Measurements from ENCODE around the gene MICU1.
"Not testable (repeated sequence)": the region's sequence is repeated elsewhere in the genome, so short reads cannot be mapped to it uniquely, and the experiment has no call there.

The MICU1 gene

DNA sequence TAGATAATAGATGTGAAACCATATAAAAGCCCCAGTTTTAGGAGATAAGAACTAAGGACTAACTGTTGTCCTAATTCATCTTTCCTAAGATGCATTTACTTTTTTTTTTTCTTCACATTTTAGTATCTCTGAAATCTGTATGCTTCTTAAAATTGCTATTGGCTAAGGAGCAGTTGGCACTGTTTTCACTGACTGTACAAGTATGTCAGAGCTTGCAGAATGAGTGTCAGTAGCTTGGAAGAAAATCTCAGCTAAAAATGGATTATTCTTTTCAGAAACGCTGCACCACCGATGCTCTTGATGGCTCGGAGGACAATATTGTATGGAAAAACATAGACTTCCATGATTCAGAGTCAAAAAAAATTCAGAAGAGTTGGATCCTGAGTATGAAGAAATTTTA is 180.0 kb downstream of the MICU1 start:
- DNase-seq (ENCODE audit: low read depth): no peak

DNA sequence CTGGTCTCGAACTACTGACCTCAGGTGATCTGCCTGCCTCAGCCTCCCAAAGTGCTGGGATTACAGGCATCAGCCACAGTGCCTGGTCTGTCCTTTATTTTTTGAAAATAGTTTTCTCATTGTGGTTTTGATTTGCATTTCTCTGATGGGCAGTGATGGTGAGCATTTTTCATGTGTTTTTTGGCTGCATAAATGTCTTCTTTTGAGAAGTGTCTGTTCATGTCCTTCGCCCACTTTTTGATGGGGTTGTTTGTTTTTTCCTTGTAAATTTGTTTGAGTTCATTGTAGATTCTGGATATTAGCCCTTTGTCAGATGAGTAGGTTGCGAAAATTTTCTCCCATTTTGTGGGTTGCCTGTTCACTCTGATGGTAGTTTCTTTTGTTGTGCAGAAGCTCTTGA is 182.9 kb downstream of the MICU1 start:
- not testable (repeated sequence) for DNase-seq (ENCODE audit: low read depth)

DNA sequence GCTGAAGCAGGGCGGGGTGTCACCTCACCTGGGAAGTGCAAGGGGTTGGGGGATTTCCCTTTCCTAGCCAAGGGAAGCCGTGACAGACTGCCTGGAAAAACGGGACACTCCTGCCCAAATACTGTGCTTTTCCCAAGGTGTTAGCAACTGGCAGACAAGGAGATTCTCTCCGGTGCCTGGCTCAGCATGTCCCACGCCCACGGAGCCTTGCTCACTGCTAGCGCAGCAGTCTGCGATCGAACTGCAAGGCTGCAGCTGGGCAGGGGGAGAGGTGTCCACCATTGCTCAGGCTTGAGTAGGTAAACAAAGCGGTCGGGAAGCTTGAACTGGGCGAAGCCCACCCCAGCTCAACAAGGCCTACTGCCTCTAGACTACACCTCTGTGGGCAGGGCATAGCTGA is 190.3 kb downstream of the MICU1 start:
- DNase-seq (ENCODE audit: low read depth): no peak

DNA sequence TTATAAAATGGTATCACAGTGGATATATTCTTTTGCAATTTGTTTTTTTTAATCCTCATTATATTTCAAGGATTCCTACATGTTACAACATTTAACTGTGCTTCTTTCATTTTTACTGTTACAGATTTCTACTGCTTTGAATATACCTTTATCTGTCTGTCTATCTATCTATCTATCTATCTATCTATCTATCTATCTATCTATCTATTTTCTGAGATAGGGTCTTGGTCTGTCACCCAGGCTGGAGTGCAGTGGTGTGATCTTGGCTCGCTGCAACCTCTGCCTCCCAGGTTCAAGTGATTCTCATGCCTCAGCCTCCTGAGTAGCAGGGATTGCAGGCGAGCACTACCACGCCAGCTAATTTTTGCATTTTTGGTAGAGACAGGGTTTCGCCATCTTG is 194.9 kb downstream of the MICU1 start:
- not testable (repeated sequence) for DNase-seq (ENCODE audit: low read depth)

DNA sequence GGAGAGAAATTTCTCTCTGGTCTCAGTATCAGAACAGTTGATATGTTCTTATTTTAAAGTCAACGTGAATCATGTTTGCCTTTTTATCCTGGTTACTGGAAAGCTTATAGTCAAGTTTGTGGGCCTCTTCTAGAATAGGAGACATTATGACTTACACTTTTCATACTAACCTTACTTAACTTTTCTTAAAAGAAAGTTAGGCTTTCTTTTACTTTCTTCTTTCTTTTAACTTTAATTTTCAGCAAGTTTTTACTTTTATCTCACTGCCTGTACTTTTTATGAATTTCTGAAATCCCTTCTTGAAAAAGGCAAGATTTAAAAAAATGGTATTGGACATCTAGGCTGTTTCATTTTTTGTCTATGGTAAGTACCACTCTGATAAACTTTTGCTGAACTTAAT is 195.9 kb downstream of the MICU1 start:
- DNase-seq (ENCODE audit: low read depth): no peak

DNA sequence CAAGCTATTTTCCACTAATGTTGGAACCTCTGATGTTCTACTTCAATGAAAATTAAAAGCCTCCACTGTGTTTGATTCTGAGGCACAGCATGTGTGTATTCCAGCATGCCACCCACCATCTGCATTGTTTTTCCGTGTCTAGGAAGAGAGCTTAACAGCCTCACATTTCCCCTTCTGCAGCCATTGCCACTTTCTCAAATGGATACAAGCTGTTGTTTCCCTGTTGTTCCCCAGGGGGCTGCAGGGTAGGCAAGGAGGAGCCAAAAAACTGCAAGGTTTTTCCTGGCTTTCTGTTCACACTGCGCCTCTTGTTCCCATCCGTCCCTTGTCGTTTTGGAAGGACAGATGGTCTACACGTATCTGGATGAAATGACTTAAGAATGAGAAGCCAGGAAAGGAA is 198.9 kb downstream of the MICU1 start:
- DNase-seq (ENCODE audit: low read depth): no peak

DNA sequence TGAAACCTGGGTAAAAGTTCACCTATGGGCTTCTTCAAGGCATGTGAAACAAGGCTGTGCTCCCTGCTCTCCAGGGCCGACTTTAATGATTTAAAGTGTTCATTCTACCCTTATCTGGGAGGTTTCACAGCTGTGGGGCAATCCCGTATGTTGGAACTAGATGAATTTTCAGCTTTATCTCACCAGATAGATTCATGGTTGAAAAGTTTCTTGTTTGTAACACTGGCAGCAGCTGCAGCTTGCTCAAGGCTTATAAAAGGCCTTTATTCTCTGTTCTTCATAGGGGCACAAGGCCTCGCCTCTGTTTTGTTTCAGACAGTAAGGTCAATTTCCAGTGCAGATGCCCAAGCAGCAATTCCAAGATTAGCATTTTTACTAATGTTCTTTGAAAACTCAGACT is 200.7 kb downstream of the MICU1 start:
- no peak for DNase-seq (ENCODE audit: low read depth)

DNA sequence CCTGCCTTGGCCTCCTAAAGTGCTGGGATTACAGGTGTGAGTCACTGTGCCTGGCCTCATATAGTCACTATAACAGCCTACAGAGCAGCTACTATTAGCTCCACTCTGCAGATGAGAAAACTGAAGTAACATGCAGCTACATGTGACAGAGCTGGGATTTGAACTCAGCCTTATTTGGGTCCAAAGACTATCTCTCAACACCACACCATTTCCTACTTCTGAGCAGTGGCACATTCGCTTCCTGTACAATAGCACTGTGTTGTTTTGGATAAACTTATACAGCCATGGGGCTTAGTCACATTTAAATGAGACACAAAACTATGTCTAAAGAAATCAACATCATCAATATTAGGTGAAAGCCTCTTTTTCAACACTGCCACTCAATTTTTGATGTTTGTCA is 201.3 kb downstream of the MICU1 start:
- DNase-seq (ENCODE audit: low read depth): no peak

DNA sequence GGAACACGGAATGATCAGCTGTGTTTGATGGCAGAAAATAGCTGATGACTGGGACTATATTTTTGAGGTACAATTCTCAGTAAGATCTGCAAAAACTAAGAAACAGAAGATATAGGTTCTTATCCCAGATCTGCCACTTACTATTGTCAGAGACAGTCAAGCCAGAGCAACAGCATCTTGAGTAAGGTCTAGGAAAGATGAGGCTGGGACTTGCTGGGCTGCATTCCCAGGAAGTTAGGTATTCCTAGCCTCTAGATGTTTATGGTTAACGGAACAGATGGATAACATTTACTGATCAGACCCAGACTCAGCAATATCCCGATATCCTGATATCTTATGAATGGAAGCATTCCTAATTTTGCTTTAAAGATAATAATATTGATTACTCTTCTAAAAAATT is 202.5 kb downstream of the MICU1 start:
- no peak for DNase-seq (ENCODE audit: low read depth)

DNA sequence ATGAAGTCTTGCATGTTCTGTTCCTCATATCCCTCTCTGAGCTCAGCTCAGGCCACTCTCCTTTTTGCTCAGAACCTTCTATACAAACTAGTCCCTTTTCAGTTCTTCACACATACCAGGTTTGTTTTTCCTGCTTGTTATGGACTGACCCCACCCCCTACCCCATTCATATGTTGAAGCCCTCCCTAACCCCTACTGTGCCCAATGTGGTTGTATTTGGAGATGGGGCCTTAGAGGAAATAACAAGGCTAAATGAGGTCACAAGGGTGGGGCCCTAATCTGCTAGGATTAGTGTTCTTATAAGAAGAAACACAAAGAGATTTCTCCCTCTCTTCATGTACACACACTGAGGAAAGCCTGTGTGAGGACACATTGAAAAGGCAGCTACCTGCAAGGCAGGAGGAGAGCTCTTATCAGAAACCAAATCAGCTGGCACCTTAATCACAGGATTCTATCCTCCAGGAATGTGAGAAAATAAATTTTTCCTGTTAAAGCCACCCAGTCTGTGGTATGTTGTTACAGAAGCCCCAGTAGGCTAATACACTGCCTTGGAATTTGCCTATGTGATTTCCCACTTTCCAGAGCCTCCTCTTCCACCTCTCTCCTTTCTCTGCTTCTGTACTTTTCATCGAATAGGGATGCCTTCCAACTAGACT is 203.9 kb downstream of the MICU1 start:
- DNase-seq (ENCODE audit: low read depth): no peak

DNA sequence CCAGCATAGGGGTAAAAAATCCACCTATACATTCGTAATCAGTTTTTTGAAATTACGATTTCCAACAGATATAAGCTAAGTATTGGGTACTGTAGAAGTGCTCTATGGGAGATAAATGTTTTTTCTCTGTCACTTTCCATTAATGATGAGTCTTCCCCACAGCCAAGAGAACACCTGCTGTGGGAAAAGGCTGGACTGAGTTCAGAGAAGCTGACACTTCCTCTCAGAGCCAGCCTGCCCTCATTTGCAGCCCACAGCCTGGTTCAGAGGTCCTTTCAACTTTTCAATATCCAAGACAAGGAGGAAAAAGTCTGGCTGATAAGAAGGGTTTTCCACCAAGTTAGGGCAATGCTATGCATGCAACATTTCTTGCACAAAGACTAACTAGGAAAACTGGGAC is 206.6 kb downstream of the MICU1 start:
- DNase-seq (ENCODE audit: low read depth): no peak

DNA sequence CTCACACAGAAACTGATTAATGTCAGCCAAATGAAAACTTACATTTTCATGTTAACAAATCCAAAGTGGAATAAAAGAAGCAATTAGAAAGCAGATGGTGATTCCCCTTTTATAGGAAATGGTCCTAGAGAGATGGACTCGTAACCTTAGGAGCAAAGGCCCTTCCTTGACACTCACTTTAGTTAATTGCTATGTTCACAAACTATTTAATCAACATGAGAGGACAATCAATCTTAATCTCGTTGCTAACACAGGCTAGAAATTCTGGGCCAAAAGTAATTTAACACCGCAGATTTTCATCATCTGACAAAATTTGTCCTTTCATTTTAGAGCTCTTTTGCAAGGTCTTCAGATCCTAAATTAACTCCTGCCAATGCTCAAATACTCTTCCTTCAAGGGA is 207.2 kb downstream of the MICU1 start:
- DNase-seq (ENCODE audit: low read depth): no peak

DNA sequence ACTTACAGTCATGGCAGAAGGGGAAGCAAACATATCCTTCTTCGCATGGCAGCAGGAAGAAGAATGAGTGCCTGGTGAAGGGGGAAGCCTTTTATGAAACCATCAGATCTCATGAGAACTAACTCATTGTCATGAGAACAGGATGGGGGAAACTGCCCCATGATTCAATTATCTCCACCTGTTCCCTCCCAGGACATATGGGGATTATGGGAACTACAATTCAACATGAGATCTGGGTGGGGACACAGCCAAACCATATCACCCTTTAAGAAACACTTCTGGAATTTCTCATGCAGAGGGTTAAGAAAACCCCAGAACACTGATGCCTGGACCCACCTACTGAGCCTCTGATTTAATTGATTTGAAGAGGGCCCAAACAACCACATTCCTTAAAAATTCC is 207.9 kb downstream of the MICU1 start:
- no peak for DNase-seq (ENCODE audit: low read depth)

DNA sequence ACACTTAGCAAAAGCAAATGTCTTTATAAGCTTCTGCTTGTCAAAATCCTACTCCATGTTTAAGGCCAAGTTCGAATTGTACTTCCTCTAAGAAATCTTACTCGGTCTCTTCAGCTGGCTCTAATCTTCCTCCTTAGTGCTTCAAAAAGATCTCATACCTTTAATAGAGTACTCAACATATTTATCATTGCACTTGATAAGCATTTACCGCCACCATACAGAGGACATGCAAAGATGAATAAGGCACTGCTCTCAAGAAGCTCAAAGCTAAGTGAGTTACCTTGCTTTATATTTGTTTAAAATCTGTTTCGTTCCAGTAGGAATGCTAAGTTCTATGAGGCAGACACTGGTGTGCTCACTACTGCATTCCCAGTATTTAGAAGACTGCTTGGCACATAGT is 209.2 kb downstream of the MICU1 start:
- DNase-seq (ENCODE audit: low read depth): no peak

DNA sequence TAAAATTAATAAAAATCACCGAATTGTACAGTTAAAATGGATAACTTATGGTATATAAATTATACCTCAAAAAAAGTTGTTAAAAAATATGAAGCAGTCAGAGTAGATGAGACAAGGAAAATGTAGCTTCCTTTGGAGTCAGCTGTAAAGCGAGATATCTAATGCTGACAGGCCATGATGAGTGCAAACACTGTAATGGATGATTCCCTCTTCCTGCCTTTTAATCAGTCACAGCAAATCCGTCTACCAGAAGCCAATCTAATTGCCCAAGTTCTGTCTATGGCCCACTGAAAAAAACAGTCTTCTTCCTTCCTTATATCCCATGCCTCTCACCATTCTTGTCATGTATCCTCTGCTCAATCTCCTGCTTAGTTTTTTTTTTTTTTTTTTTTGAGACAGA is 211.2 kb downstream of the MICU1 start:
- no peak for DNase-seq (ENCODE audit: low read depth)

DNA sequence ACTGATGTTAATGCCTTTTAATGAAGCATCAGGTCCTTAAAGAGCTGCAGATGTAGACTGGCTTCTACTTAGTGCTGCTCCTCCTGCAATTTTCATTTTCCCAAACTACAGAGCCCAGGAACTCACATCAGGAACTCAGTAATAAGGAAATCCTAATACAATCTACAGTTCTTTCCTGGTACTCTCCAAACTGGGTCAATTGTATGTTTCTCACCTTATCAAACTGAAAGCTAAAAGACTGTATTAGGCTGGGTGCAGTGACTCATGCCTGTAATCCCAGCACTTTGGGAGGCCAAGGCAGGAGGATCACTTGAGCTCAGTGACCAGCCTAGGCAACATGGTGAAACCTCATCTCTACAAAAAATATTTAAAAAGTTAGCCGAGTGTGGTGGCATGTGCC is 216.7 kb downstream of the MICU1 start:
- DNase-seq (ENCODE audit: low read depth): no peak

DNA sequence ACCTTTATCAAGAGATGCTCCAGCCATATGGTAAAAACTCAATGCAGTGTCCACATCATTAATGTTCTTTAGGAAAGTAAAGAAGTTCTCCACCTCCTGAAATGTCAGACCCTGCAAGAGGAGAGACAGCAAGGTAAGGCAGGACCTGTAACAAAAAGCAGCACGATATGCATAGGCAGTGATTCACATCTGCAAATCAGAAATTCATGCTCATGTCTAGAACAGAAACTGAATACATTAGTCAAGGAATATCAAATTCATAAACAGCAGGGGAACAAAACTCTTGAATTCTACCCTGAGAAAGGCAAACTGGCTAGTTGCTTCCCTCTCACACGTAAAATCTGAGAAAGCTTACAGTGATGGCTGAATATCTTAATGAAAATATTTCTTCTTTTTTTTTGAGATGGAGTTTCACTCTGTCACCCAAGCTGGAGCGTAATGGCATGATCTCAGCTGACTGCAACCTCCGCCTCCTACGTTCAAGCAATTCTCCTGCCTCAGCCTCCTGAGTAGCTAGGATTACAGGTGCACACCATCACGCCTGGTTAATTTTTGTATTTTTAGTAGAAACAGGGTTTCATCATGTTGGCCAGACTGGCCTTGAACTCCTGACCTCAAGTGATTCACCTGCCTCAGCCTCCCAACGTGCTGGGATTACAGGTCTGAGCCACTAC is 217.8 kb downstream of the MICU1 start:
- no peak for DNase-seq (ENCODE audit: low read depth)

DNA sequence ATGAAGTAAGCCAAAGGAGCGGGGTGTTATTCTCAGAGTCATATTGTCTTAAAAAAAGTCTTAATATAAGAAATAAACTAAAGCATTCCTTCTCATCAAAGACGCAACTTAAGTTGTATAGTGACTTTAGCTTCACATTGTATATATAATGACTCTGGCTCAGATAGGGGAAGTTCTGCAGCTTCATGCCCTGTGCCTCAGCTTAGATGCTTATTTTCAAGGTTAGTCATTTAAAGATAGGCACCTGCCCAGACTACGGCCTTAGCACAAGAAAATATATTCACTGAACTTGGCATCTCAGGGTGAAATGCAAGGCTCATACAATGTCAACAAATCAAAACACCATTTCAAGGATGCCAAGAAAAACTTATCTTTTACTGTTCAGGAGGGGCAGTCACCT is 218.4 kb downstream of the MICU1 start:
- DNase-seq (ENCODE audit: low read depth): no peak

DNA sequence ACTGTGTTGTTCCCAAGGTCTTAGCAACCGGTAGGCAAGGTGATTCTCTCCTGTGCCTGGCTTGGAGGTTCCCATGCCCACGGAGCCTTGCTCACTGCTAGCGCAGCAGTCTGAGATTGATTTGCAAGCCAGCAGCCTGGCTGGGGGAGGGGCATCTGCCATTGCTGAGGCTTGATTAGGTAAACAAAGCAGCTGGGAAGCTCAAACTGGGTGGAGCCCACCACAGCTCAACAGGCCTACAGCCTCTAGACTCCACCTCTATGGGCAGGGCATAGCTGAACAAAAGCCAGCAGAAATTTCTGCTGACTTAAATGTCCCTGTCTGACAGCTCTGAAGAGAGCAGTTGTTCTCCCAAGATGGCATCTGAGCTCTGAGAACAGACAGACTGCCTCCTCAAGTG is 230.3 kb downstream of the MICU1 start:
- DNase-seq (ENCODE audit: low read depth): not testable (repeated sequence)

DNA sequence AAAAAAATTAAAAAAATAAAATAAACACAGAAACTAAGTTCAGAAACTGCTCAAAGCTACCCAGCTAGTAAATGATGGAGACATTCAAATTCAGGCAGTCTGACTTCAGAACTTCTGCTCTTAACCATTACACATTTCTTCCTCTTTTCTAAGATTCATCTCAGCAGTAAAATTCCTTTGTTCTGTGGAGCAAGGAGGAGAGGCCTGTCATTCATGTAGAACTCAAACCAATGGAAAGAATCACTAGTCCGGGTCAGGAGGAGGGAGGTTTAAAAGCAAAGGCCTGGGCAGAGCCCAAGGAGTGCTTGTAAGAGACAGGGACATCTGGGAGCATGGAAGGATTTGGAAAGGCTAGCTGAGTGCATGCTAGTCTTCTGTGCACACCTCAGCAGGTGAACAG is 233.3 kb downstream of the MICU1 start:
- no peak for DNase-seq (ENCODE audit: low read depth)

DNA sequence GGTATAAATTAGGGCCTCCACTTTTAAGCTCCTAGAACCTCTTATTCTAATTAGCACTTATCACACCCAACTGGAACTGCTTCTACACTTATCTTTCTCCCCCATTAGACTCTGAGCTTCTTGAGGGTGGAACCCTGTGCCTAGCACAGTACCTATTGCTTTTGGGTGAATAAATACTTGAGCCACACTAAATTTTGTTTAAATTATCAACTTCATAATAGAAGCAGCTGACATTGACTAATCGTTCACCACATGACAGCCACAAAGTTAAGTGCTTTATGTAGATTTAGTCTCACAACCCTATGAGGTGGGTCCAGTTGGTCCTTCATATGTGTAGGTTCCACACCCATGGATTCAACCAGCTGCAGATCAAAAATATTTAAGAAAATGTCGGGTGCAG is 235.1 kb downstream of the MICU1 start:
- DNase-seq (ENCODE audit: low read depth): no peak

DNA sequence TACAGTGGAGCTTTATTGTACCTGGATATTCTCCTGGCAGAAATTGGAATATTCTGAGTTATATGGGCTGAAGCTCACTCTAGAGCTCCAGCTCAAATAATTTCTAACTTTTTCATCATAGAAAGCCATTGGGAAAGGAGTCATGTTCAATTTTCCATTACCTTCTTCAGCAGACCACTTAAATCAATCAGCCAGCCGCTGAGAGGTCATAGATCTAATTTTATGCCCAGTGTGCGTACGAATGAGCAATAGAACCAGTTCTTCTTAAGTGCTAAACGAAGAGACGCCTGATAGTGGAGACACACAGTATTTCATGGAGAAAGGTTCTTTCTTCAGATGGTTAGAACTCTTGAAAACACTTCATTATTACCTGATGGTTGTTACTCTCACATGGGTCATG is 236.2 kb downstream of the MICU1 start:
- no peak for DNase-seq (ENCODE audit: low read depth)

DNA sequence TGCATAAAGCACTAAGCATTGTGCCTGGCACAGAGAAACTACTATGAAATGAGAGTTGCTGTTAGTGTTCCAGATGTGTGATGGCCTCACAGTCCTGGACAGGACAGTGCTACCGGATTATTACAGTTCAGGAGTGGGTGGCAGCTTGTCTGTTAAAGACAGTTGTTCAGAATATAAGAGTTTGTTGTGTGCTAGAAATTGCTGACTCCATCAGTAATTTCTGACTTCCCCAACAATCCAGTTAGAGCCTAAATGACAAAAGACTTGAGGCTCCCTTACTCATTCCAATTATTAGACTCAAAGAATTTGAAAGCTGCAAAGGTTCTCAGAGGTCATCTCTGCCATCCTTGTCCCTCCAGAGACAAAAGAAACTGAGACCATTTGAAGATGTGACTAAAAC is 236.9 kb downstream of the MICU1 start:
- no peak for DNase-seq (ENCODE audit: low read depth)

DNA sequence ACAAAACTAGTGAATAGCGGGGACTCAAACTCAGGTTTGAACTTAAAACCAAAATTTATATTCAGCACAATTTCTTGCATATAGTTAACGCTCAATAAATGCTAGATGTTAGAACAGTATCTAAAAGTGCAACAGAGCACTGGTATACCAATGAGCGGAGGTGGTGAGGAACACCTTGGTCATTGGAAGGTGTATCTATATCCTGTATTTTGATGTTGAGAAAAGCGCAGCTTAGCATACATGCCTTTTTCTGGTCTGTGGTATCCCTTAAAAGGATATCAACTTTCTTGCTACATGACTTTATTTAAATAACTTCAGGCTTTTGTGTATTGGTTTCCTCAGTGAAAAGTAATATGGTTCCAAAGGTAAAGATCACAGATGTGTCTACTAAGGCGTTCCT is 237.8 kb downstream of the MICU1 start:
- no peak for DNase-seq (ENCODE audit: low read depth)

Measured in non-pigmented ciliary epithelial cell (primary cell).